ENCODE results near the gene ARID1B. TPM values are rescaled to one million over a fixed set of nuclear protein-coding genes. Genes with fewer than 3 reads are reported as not detected.

The ARID1B gene
- total and polyA plus RNA-seq, 7 experiments from 2014 or later: 17.5 to 164 (median 139) TPM

DNA sequence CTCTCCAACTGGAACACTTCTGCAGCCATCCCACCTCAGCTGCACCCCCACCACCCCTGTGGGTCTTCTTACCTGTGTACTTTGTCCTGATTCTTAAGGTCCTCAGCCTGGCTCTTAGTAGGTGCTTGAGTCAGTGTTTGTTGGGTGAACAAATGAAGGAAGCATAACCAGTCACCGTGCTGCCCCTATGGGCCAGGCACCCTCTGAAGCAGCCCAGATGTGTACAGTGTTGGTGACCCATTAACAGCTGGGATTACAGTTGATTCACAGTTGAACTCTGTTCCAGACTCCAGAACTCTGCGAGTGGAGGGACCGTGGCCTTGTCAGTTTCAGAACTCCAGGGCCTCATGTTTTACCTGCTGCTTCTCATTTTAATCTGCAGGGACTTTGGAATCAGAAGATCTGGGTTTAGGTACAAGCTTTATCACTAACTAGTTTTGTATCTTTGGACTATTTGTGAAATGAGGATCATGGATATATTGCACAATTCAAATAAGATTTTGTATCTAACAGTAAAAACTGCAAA lies 342.4 kb downstream of the ARID1B start:
- Mint-ChIP-seq H3K4me1 (peaks cover 7 to 39% (median 22%) of the 10 kb centered on the region in 7 donors), H3K9me3 (no peaks in the 10 kb centered on the region), H3K4me3 (no peak overlapping the region), H3K36me3 (peaks cover 0 to 26% (median 20%) of the 10 kb centered on the region in 5 donors), H3K27me3 (no peaks in the 10 kb centered on the region), H3K27ac (peak overlapping the region in 3 of 9 donors; percentile 15 to 80 (median 20))
- no peak overlapping the region for H3K4me3 ChIP-seq (ENCODE audit: low read length)
- POLR2A ChIA-PET: no interaction called here
- no peaks in the 10 kb centered on the region for H3K4me1 ChIP-seq (ENCODE audit: control insufficient read depth in 2 of 2, insufficient read depth in 2 of 2, low read length in 2 of 2)
- no peak overlapping the region for H3K27ac ChIP-seq (ENCODE audit: low read depth, low read length)
- DNase-seq: no peak
- H3K27me3 ChIP-seq (ENCODE audit: control insufficient read depth in 2 of 2, insufficient read depth in 2 of 2, low read length in 2 of 2): no peaks in the 10 kb centered on the region
- CTCF ChIA-PET: no interaction called here
- no peak for ATAC-seq
- H3K9me3 ChIP-seq (ENCODE audit: control insufficient read depth in 2 of 3, low read length in 3 of 3): no peaks in the 10 kb centered on the region
- no peaks in the 10 kb centered on the region for H3K36me3 ChIP-seq (ENCODE audit: control insufficient read depth in 2 of 3, insufficient read depth in 3 of 3, low read length in 3 of 3)
- intact Hi-C loops (cut with micrococcal nuclease): no loop called here

DNA sequence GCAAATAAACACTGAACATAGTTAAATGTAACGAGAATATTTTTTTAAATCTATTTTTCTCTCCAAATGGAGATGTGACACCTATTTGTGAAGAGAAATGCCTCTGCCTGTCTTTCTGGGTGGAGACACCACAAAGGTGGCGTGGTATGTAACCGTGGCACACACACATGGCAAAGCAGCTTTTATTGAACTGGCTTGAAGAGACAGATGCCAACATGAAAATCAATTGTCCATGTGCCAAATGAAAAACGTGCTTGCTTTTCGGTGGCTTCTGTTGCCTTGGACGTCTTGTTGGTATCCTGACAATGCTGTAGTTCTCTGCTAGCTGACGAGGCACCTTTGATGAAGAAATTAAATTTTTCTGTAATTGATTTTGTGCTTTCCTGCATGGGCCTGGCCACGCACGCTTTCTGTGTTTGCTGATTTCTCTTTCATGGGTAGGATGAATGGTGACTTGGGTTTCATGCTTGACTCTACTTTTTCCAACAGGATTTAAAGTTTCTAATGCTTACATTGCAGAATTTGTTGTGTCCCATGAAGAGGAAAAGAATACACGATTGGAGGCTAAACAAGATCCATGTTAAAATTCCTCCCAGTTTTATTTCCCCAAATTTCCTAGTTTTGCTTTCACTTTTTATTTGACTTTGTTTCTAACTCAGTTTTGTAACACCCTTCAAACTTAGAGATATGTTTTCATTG lies 343.5 kb downstream of the ARID1B start:
- ChIA-PET POLR2A (no interaction called here), CTCF (no interaction called here)
- Mint-ChIP-seq H3K4me3 (no peak overlapping the region), H3K36me3 (peaks cover 0 to 28% (median 19%) of the 10 kb centered on the region in 5 donors), H3K4me1 (peaks cover 12 to 42% (median 30%) of the 10 kb centered on the region in 7 donors), H3K27me3 (no peaks in the 10 kb centered on the region), H3K27ac (peak overlapping the region in 1 of 9 donors; percentile 77), H3K9me3 (no peaks in the 10 kb centered on the region)
- ATAC-seq (no peak), DNase-seq (no peak)
- Histone ChIP-seq H3K4me1 (ENCODE audit: control insufficient read depth in 2 of 2, insufficient read depth in 2 of 2, low read length in 2 of 2) (no peaks in the 10 kb centered on the region), H3K9me3 (ENCODE audit: control insufficient read depth in 2 of 3, low read length in 3 of 3) (no peaks in the 10 kb centered on the region), H3K36me3 (ENCODE audit: control insufficient read depth in 2 of 3, insufficient read depth in 3 of 3, low read length in 3 of 3) (no peaks in the 10 kb centered on the region), H3K27ac (ENCODE audit: low read depth, low read length) (no peak overlapping the region), H3K4me3 (ENCODE audit: low read length) (no peak overlapping the region), H3K27me3 (ENCODE audit: control insufficient read depth in 2 of 2, insufficient read depth in 2 of 2, low read length in 2 of 2) (no peaks in the 10 kb centered on the region)
- intact Hi-C loops (cut with micrococcal nuclease): no loop called here

DNA sequence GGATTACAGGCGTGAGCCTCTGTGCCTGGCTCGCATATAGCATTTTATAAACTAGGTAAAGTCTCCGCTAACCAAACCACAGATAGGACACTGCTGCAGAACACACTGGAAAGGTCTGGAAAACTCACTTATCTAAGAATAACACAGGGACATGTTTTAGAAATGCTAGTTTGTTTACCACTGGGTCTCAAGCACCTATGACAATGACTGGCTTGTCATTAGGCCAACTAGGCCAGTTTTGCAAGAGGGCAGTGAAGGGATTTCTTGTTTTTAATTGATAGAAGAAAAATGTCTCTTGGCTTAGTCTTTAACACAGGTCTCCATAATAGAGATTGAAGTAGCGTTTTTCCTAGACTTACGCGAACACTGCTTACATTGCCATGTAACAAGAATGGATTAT lies 344.7 kb downstream of the ARID1B start:
- CTCF ChIA-PET: no interaction called here
- peaks cover 12 to 42% (median 35%) of the 10 kb centered on the region in 7 donors for H3K4me1 Mint-ChIP-seq

DNA sequence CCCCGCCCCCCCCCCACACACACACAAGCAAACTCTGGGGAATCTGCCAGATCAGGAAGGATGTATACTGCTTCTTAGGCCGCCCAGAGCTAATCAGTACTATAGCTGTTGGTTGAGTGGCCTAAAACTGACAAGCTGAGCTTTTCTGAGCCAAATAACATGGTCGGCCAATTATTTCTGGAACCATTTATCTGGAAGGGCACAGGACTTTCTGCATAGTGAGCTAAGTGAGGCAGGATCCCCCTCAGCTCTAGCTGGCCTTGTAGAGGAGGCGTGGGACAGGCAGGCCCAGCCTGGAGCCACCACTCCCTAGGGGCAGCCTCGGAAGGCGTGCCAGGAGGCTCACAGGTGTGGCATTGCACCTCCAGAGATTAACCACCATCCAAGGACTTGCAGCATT lies 346.1 kb downstream of the ARID1B start:
- H3K4me3 ChIP-seq (ENCODE audit: low read length): no peak overlapping the region
- no peaks in the 10 kb centered on the region for H3K27me3 ChIP-seq (ENCODE audit: control insufficient read depth in 2 of 2, insufficient read depth in 2 of 2, low read length in 2 of 2)
- Mint-ChIP-seq H3K27me3 (no peaks in the 10 kb centered on the region), H3K27ac (no peak overlapping the region), H3K4me1 (peaks cover 11 to 40% (median 34%) of the 10 kb centered on the region in 7 donors), H3K36me3 (peaks cover 0 to 32% (median 22%) of the 10 kb centered on the region in 5 donors), H3K9me3 (no peaks in the 10 kb centered on the region), H3K4me3 (no peak overlapping the region)
- intact Hi-C loops (cut with micrococcal nuclease): no loop called here
- ATAC-seq (no peak), DNase-seq (no peak)
- CTCF ChIA-PET: no interaction called here
- POLR2A ChIA-PET: no interaction called here
- no peak overlapping the region for H3K27ac ChIP-seq (ENCODE audit: low read depth, low read length)
- no peaks in the 10 kb centered on the region for H3K36me3 ChIP-seq (ENCODE audit: control insufficient read depth in 2 of 3, insufficient read depth in 3 of 3, low read length in 3 of 3)
- no peaks in the 10 kb centered on the region for H3K9me3 ChIP-seq (ENCODE audit: control insufficient read depth in 2 of 3, low read length in 3 of 3)
- H3K4me1 ChIP-seq (ENCODE audit: control insufficient read depth in 2 of 2, insufficient read depth in 2 of 2, low read length in 2 of 2): no peaks in the 10 kb centered on the region

More for the DNA sequence above, 344.7 kb downstream of the ARID1B start:
- Histone ChIP-seq H3K4me3 (ENCODE audit: low read length) (no peak overlapping the region), H3K36me3 (ENCODE audit: control insufficient read depth in 2 of 3, insufficient read depth in 3 of 3, low read length in 3 of 3) (no peaks in the 10 kb centered on the region), H3K9me3 (ENCODE audit: control insufficient read depth in 2 of 3, low read length in 3 of 3) (no peaks in the 10 kb centered on the region), H3K27me3 (ENCODE audit: control insufficient read depth in 2 of 2, insufficient read depth in 2 of 2, low read length in 2 of 2) (no peaks in the 10 kb centered on the region), H3K27ac (ENCODE audit: low read depth, low read length) (no peak overlapping the region), H3K4me1 (ENCODE audit: control insufficient read depth in 2 of 2, insufficient read depth in 2 of 2, low read length in 2 of 2) (no peaks in the 10 kb centered on the region)
- intact Hi-C loops (cut with micrococcal nuclease): no loop called here
- Mint-ChIP-seq H3K4me3 (no peak overlapping the region), H3K36me3 (peaks cover 0 to 32% (median 22%) of the 10 kb centered on the region in 5 donors), H3K27me3 (no peaks in the 10 kb centered on the region), H3K27ac (no peak overlapping the region), H3K9me3 (no peaks in the 10 kb centered on the region)
- ATAC-seq: no peak
- DNase-seq: no peak
- POLR2A ChIA-PET: no interaction called here

- Mint-ChIP-seq H3K27me3 (no peaks in the 10 kb centered on the region), H3K4me1 (peaks cover 13 to 41% (median 30%) of the 10 kb centered on the region in 7 donors), H3K36me3 (peaks cover 0 to 24% (median 16%) of the 10 kb centered on the region in 5 donors), H3K27ac (peak overlapping the region in 1 of 9 donors; percentile 58), H3K9me3 (no peaks in the 10 kb centered on the region), H3K4me3 (no peak overlapping the region)
- intact Hi-C loops (cut with micrococcal nuclease): no loop called here
- Histone ChIP-seq H3K27ac (ENCODE audit: low read depth, low read length) (no peak overlapping the region), H3K9me3 (ENCODE audit: control insufficient read depth in 2 of 3, low read length in 3 of 3) (no peaks in the 10 kb centered on the region), H3K27me3 (ENCODE audit: control insufficient read depth in 2 of 2, insufficient read depth in 2 of 2, low read length in 2 of 2) (no peaks in the 10 kb centered on the region), H3K4me3 (ENCODE audit: low read length) (no peak overlapping the region), H3K4me1 (ENCODE audit: control insufficient read depth in 2 of 2, insufficient read depth in 2 of 2, low read length in 2 of 2) (no peaks in the 10 kb centered on the region), H3K36me3 (ENCODE audit: control insufficient read depth in 2 of 3, insufficient read depth in 3 of 3, low read length in 3 of 3) (no peaks in the 10 kb centered on the region)
- CTCF ChIA-PET: interaction anchor here (0.6 kb wide), 1 partner anchor 136 kb away, joined by 3 read pairs; no protein-coding TSS in a partner anchor
- POLR2A ChIA-PET: interaction anchor here (0.6 to 0.7 kb wide), 3 partner anchors 22 to 1665 kb away, joined by 3 to 4 read pairs (median 4); no protein-coding TSS in a partner anchor
- DNase-seq: no peak
- ATAC-seq: no peak
These were observed 347.5 kb downstream of the ARID1B start for GRCh38 chr6:157124485-157125254.

- POLR2A ChIA-PET: no interaction called here
- CTCF ChIA-PET: no interaction called here
These were observed 348.4 kb downstream of the ARID1B start for GRCh38 chr6:157125531-157125930.

More at GRCh38 chr6:157125531-157125930, 348.4 kb downstream of the ARID1B start:
- no peak overlapping the region for H3K4me3 ChIP-seq (ENCODE audit: low read length)
- ATAC-seq: no peak
- Mint-ChIP-seq H3K4me3 (no peak overlapping the region), H3K4me1 (peaks cover 11 to 35% (median 26%) of the 10 kb centered on the region in 7 donors), H3K27ac (peak overlapping the region in 1 of 9 donors; percentile 46), H3K9me3 (no peaks in the 10 kb centered on the region), H3K36me3 (peaks cover 0 to 20% (median 12%) of the 10 kb centered on the region in 5 donors), H3K27me3 (no peaks in the 10 kb centered on the region)
- no peaks in the 10 kb centered on the region for H3K36me3 ChIP-seq (ENCODE audit: control insufficient read depth in 2 of 3, insufficient read depth in 3 of 3, low read length in 3 of 3)
- H3K9me3 ChIP-seq (ENCODE audit: control insufficient read depth in 2 of 3, low read length in 3 of 3): no peaks in the 10 kb centered on the region
- H3K27ac ChIP-seq (ENCODE audit: low read depth, low read length): no peak overlapping the region
- H3K27me3 ChIP-seq (ENCODE audit: control insufficient read depth in 2 of 2, insufficient read depth in 2 of 2, low read length in 2 of 2): no peaks in the 10 kb centered on the region
- DNase-seq: no peak
- intact Hi-C loops (cut with micrococcal nuclease): no loop called here
- no peaks in the 10 kb centered on the region for H3K4me1 ChIP-seq (ENCODE audit: control insufficient read depth in 2 of 2, insufficient read depth in 2 of 2, low read length in 2 of 2)

All from naive thymus-derived CD4-positive, alpha-beta T cell (primary cell).